SK-N-MC (cell line): ENCODE measurements around the gene SRP14.

Experiments used
- FOXP2 ChIP-seq: optimal IDR thresholded peaks from 2 replicates; pipeline ENCODE3; 2011; ENCODE audit warnings: mild to moderate bottlenecking, moderate library complexity; ENCODE audit not compliant: insufficient read depth; ENCODE audit errors: extremely low read length, control extremely low read depth
- POLR2AphosphoS5 ChIP-seq: IDR thresholded peaks from 2 replicates; pipeline ENCODE4 v1.6.1; 2012; ENCODE audit warnings: mild to moderate bottlenecking, low read depth, low read length, borderline replicate concordance

DNA sequence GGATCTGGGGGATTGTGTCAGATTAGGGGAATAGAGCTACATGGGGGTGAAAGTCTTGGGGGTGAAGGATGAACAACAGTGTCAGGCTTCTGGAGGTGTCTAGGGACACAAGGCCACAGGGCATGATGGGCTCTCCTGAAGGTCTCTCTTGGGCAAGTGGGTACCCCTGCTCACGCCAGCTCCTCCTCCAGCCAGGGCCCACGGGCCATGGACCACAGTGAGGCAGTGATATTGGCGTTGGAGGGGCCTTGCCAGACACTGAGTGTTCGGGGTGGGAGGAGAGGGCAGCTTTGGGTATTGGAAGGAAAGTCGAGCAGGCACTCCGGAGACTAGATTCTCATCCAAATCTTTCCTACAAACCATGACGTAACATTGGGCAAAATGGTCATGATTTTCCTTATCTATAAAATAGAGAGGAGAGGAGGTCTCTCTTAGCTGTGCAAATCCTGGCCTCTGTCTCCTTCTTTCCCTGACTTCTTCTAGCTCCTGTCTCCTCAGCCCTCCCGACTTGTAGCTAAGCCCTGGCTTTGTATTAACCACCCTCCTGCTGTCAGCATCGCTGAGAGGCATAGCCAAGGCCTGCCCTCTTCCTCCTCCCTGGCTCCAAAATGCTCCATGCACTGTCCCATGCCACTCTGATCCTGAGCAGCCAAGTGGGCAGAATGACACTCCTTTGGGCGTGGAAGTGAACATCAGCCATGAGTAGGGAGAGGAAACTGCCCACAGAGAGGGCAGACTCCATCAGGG, 24.0 kb upstream of the SRP14 start:
- TF ChIP-seq POLR2AphosphoS5, result no peak
- no peak for TF ChIP-seq FOXP2
